GM10266 (cell line): Measurements from ENCODE around the gene FBXL3.

Experiments
- DNase-seq: peaks from one replicate; pipeline ENCODE4 v3.0.0; 2012; ENCODE audit errors: extremely low spot score
- CTCF ChIP-seq: IDR thresholded peaks from 2 replicates; pipeline ENCODE4 v1.5.1; 2012; ENCODE audit warnings: mild to moderate bottlenecking, low read depth; ENCODE audit not compliant: control insufficient read depth, insufficient read depth; ENCODE audit errors: missing control alignments

The FBXL3 gene

DNA sequence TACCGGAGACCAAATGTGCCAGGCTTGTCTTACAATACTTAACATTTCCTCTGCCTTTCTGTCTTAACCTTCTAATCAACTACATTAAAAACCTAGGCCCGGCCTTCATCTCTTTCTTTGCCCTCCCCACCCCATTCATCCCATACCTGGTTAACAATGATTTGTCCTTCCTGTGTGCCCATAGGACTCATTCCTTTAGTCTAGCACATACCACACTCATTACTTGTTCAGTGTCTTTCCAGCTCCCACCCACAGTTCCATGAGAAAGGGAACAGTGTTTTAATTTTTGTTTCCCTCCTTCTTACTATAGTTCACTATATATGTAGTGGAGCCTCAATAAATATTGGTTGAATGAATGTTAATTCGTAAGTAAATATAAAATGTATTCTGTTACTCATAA lies 32.7 kb downstream of the FBXL3 start:
- no peak for TF ChIP-seq CTCF
- no peak for DNase-seq

GRCh38 chr13:76993473-76993872 lies 33.5 kb downstream of the FBXL3 start:
- no peak for TF ChIP-seq CTCF
- no peak for DNase-seq

GRCh38 chr13:76993021-76993420 lies 33.9 kb downstream of the FBXL3 start:
- no peak for DNase-seq
- no peak for TF ChIP-seq CTCF

GRCh38 chr13:76992548-76993001 lies 34.4 kb downstream of the FBXL3 start:
- DNase-seq, result peak; percentile 29

GRCh38 chr13:76991796-76992547 lies 35.0 kb downstream of the FBXL3 start, which contains the start of gene CLN5:
TSS of gene CLN5 (plus strand) at chr13:76992081. CDS start at chr13:76992099, 18 bp downstream.
- peak; percentile 95 for DNase-seq
- no peak for TF ChIP-seq CTCF

More at GRCh38 chr13:76992548-76993001, 34.4 kb downstream of the FBXL3 start:
- TF ChIP-seq CTCF, result no peak

GRCh38 chr13:76991432-76991795 lies 35.5 kb downstream of the FBXL3 start:
- peak; percentile 77 for DNase-seq
- no peak for TF ChIP-seq CTCF

DNA sequence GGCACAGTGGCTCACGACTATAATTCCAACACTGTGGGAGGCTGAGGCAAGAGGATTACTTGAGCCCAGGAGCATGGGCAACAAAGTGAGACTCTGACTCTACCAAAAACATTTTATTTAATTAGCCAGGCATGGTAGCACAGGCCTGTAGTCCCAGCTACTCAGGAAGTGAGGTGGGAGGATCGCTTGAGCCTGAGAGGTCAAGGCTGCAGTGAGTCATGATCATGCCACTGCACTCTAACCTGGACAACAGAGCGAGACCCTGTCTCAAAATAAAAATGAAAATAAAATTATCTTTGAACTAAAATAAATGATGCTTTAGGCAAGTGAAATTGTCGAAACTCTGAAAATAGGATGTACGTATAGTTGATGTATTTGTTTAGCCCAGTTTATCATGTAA lies 43.3 kb downstream of the FBXL3 start:
- DNase-seq, result no peak
- no peak for TF ChIP-seq CTCF
